HG03025 (cell line): ENCODE measurements around the gene CH25H.
A peak's percentile ranks its signal among the peaks of the same experiment; 100 is the strongest.
"Not testable (repeated sequence)": the region's sequence is repeated elsewhere in the genome, so short reads cannot be mapped to it uniquely, and the experiment has no call there.

Experiments used
- ATAC-seq: cut with Tn5 transposase; IDR thresholded peaks from one replicate; pipeline ENCODE4 v1.9.1; 2021; ENCODE audit warnings: mild to moderate bottlenecking, moderate library complexity; ENCODE audit not compliant: unreplicated experiment, low FRiP score

The CH25H gene

GRCh38 chr10:89204621-89205185 lies 2.4 kb downstream of the CH25H start:
- ATAC-seq, result no peak

GRCh38 chr10:89203237-89203636 lies 3.9 kb downstream of the CH25H start:
- no peak for ATAC-seq

- no peak for ATAC-seq
Observed at GRCh38 chr10:89202033-89202425, 5.1 kb downstream of the CH25H start.

GRCh38 chr10:89201345-89202032 lies 5.6 kb downstream of the CH25H start:
- no peak for ATAC-seq

GRCh38 chr10:89197473-89197872 lies 9.6 kb downstream of the CH25H start:
- ATAC-seq, result no peak

GRCh38 chr10:89191301-89191700 lies 15.8 kb downstream of the CH25H start:
- ATAC-seq, result not testable (repeated sequence)

- ATAC-seq, result no peak
Observed at GRCh38 chr10:89189211-89189734, 17.8 kb downstream of the CH25H start.

GRCh38 chr10:89185658-89186057 lies 21.5 kb downstream of the CH25H start:
- ATAC-seq, result no peak

GRCh38 chr10:89184638-89185037 lies 22.5 kb downstream of the CH25H start:
- no peak for ATAC-seq

- ATAC-seq, result no peak
Observed at GRCh38 chr10:89183571-89183970, 23.5 kb downstream of the CH25H start.

- no peak for ATAC-seq
Observed at GRCh38 chr10:89182894-89183293, 24.2 kb downstream of the CH25H start.

GRCh38 chr10:89175816-89176215 lies 31.3 kb downstream of the CH25H start:
- no peak for ATAC-seq

- ATAC-seq, result no peak
Observed at GRCh38 chr10:89173075-89173474, 34.0 kb downstream of the CH25H start.

GRCh38 chr10:89171996-89172395 lies 35.1 kb downstream of the CH25H start:
- no peak for ATAC-seq

- no peak for ATAC-seq
Observed at GRCh38 chr10:89171263-89171872, 35.7 kb downstream of the CH25H start.

- not testable (repeated sequence) for ATAC-seq
Observed at GRCh38 chr10:89168354-89168900, 38.7 kb downstream of the CH25H start.

- ATAC-seq, result no peak
Observed at GRCh38 chr10:89167915-89168314, 39.2 kb downstream of the CH25H start.

GRCh38 chr10:89165923-89166322 lies 41.2 kb downstream of the CH25H start:
- no peak for ATAC-seq

GRCh38 chr10:89164920-89165319 lies 42.2 kb downstream of the CH25H start:
- no peak for ATAC-seq

- ATAC-seq, result peak; percentile 13
Observed at GRCh38 chr10:89164080-89164479, 43.0 kb downstream of the CH25H start.

GRCh38 chr10:89163265-89163995 lies 43.7 kb downstream of the CH25H start:
- ATAC-seq, result peak; percentile 96
